Fibroblast of skin of back (primary cell): Measurements from ENCODE around the gene SLC25A21.
"Not testable (repeated sequence)": the region's sequence is repeated elsewhere in the genome, so short reads cannot be mapped to it uniquely, and the experiment has no call there.

Experiments
- DNase-seq: peaks from one replicate; pipeline ENCODE4 v3.0.0-alpha.2; 2013

SLC25A21 gene

GRCh38 chr14:37185670-37186069 is 13.3 kb upstream of the SLC25A21 start:
- no peak for DNase-seq

- not testable (repeated sequence) for DNase-seq
Observed at GRCh38 chr14:37184520-37184919, 12.1 kb upstream of the SLC25A21 start.

- DNase-seq = no peak
Observed at GRCh38 chr14:37181441-37181840, 9.0 kb upstream of the SLC25A21 start.

GRCh38 chr14:37180886-37181285 is 8.5 kb upstream of the SLC25A21 start:
- not testable (repeated sequence) for DNase-seq

- DNase-seq = no peak
Observed at GRCh38 chr14:37179896-37180502, 7.6 kb upstream of the SLC25A21 start.

GRCh38 chr14:37172936-37173614 is 669 bp upstream of the SLC25A21 start:
- DNase-seq = no peak

- no peak for DNase-seq
Observed at GRCh38 chr14:37171678-37172023, 755 bp downstream of the SLC25A21 start.

- DNase-seq = no peak
Observed at GRCh38 chr14:37170993-37171392, 1.4 kb downstream of the SLC25A21 start.

- DNase-seq = no peak
Observed at GRCh38 chr14:37170237-37170636, 2.2 kb downstream of the SLC25A21 start.

- DNase-seq = no peak
Observed at GRCh38 chr14:37168721-37169120, 3.7 kb downstream of the SLC25A21 start.

- DNase-seq = no peak
Observed at GRCh38 chr14:37167151-37168047, 5.0 kb downstream of the SLC25A21 start.

- no peak for DNase-seq
Observed at GRCh38 chr14:37165794-37166193, 6.6 kb downstream of the SLC25A21 start.

GRCh38 chr14:37162307-37162706 is 10.1 kb downstream of the SLC25A21 start:
- DNase-seq = not testable (repeated sequence)

GRCh38 chr14:37157987-37158386 is 14.4 kb downstream of the SLC25A21 start:
- no peak for DNase-seq

- no peak for DNase-seq
Observed at GRCh38 chr14:37153483-37153882, 18.9 kb downstream of the SLC25A21 start.

- DNase-seq = no peak
Observed at GRCh38 chr14:37153005-37153404, 19.4 kb downstream of the SLC25A21 start.

GRCh38 chr14:37150414-37150813 is 22.0 kb downstream of the SLC25A21 start:
- DNase-seq = peak; percentile 54

GRCh38 chr14:37147310-37147880 is 25.0 kb downstream of the SLC25A21 start:
- peak; percentile 20 for DNase-seq

GRCh38 chr14:37146438-37146837 is 26.0 kb downstream of the SLC25A21 start:
- DNase-seq = not testable (repeated sequence)

GRCh38 chr14:37145395-37145794 is 27.0 kb downstream of the SLC25A21 start:
- no peak for DNase-seq

- DNase-seq = no peak
Observed at GRCh38 chr14:37144729-37145363, 27.6 kb downstream of the SLC25A21 start.

GRCh38 chr14:37143475-37143874 is 28.9 kb downstream of the SLC25A21 start:
- no peak for DNase-seq
